ENCODE measurements around the gene B4GALNT1.
"Not testable (repeated sequence)": the region's sequence is repeated elsewhere in the genome, so short reads cannot be mapped to it uniquely, and the experiment has no call there.

Gene B4GALNT1

GRCh38 chr12:57632958-57633840 lies at the start of gene B4GALNT1:
Gene B4GALNT1, minus strand, starts transcription at chr12:57633201. Its CDS starts 1,069 bp downstream, at chr12:57632132.
- no peak for DNase-seq

- DNase-seq: no peak
These were observed 46.7 kb upstream of the B4GALNT1 start for GRCh38 chr12:57679697-57680096.

GRCh38 chr12:57677947-57678346 lies 44.9 kb upstream of the B4GALNT1 start:
- DNase-seq: not testable (repeated sequence)

DNA sequence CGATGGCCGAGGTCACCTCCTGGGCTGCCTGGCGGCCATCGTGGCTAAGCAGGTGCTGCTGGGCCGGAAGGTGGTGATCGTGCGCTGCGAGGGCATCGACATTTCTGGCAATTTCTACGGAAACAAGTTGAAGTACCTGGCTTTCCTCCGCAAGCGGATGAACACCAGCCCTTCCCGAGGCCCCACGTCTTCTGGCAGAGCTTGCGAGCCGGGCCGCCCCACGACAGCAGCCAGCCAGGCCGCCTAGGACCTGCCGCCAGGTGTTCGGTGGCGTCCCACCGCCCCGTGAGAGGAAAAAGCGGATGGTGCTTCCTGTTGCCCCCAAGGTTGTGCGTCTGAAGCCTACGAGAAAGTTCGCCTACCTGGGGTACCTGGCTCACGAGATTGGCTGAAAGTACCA lies 41.7 kb upstream of the B4GALNT1 start:
- DNase-seq: no peak

DNA sequence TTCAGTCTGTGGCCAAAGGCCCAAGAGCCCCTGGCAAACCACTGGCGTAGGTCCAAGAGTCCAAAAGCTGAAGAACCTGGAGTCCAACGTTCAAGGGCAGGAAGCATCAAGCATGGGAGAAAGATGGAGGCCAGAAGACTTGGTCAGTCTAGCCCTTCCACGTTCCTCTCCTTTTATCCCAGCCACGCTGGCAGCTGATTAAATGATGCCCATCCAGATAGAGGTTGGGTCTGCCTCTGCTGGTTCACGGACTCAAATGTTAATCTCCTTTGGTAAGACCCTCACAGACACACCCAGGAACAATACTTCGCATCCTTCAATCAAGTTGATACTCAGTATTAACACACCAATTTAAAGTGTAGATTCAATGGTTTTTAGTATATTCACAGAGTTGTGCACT lies 39.8 kb upstream of the B4GALNT1 start:
- no peak for DNase-seq

DNA sequence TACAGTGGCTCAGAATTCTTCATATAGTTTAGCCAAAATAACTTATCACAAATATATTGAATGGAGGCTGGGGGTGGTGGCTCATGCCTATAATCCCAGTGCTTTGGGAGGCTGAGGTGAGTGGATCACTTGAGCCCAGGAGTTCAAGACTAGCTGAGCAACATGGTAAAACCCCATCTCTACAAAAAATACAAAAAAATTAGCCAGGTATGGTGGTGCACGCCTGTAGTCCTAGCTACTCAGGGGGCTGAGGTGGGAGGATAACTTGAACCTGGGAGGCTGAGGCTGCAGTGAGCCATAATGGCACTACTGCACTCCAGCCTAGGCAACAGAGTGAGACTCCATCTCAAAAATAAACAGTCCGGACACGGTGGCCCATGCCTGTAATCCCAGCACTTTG lies 38.8 kb upstream of the B4GALNT1 start:
- not testable (repeated sequence) for DNase-seq

DNA sequence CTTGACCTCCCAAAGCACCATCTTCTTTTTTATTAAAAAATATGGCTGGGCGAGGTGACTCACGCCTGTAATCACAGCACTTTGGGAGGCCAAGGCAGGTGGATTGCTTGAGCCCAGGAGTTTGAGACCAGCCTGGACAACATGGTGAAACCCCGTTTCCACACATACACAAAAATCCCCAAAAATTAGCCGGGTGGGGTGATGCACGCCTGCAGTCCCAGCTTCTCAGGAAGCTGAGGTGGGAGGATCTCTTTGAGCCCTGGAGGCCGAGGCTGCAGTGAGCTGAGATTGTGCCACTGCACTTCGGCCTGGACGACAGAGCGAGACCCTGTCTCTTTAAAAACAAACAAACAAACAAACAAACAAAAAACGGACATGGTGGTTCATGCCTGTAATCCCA lies 36.7 kb upstream of the B4GALNT1 start:
- DNase-seq: not testable (repeated sequence)

GRCh38 chr12:57666897-57667296 lies 33.9 kb upstream of the B4GALNT1 start:
- DNase-seq: no peak

DNA sequence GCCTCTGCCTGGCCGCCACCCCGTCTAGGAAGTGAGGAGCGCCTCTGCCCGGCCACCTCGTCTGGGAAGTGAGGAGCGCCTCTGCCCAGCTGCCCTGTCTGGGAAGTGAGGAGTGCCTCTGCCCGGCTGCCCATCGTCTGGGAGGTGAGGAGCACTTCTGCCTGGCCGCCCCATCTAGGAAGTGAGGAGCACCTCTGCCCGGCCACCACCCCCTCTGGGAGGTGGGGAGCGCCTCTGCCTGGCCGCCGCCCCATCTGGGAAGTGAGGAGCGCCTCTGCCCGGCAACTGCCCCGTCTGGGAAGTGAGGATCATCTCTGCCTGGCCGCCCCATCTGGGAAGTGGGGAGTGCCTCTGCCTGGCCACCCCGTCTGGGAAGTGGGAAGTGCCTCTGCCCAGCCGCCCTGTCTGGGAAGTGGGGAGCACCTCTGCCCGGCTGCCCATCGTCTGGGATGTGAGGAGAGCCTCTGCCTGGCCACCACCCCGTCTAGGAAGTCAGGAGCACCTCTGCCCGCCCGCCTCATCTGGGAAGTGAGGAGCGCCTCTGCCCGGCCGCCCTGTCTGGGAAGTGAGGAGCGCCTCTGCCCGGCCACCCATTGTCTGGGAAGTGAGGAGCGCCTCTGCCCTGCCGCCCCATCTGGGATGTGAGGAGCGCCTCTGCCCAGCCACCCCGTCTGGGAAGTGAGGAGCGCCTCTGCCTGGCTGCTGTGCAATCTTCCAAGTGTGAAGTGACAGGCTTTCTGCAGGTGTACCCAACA lies 32.2 kb upstream of the B4GALNT1 start:
- DNase-seq: not testable (repeated sequence)

GRCh38 chr12:57661376-57661775 lies 28.4 kb upstream of the B4GALNT1 start:
- DNase-seq: no peak

DNA sequence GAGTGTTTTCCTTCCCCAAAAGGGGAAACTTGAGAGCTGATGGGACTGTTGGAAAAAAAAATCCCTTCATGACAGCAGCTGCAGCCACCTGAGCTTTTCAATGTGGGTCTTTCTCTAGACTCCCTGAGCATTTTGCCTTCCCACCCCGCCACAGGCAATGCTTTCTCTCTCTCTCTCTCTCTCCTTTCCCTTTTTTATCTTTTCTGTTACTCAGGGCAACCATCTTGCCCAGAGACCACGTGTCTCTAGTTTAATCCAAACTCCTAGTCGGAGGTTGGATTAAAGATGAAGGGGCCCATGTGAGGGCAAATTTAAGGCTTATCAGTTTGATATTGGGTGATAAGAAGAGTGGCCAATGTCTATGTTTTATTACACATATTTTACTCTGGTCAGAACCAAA lies 25.9 kb upstream of the B4GALNT1 start:
- DNase-seq: no peak

GRCh38 chr12:57657744-57658143 lies 24.7 kb upstream of the B4GALNT1 start:
- DNase-seq: no peak

DNA sequence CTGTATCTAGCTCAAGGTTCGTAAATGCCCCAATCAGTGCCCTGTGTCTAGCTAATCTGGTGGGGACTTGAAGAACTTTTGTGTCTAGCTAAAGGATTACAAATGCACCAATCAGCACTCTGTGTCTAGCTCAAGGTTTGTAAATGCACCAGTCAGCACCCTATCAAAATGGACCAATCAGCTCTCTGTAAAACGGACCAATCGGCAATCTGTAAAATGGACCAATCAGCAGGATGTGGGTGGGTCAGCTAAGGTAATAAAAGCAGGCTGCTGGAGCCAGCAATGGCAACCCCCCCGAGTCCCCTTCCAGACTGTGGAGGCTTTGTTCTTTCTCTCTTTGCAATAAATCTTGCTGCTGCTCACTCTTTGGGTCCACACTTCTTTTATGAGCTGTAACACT lies 23.4 kb upstream of the B4GALNT1 start:
- not testable (repeated sequence) for DNase-seq

- no peak for DNase-seq
These were observed 22.7 kb upstream of the B4GALNT1 start for GRCh38 chr12:57655541-57656240.

DNA sequence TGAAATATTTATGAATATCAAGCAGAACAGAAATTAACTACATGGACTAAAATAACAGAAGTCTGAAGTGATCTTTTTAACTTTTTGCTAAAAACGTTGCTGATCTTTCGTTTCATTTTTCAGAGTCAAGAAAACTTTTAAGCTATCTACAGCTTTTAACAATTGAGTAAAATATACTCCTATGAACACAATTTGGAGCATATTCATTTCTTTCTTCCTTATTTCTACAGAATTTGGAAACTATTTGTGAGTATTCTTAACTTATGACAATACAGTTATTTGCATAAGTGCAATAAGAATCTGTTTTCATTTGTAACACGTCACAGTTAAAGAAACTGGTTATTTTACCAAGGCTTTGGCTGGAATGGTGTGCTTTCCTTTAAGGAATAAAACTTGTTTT lies 21.0 kb upstream of the B4GALNT1 start:
- no peak for DNase-seq

DNA sequence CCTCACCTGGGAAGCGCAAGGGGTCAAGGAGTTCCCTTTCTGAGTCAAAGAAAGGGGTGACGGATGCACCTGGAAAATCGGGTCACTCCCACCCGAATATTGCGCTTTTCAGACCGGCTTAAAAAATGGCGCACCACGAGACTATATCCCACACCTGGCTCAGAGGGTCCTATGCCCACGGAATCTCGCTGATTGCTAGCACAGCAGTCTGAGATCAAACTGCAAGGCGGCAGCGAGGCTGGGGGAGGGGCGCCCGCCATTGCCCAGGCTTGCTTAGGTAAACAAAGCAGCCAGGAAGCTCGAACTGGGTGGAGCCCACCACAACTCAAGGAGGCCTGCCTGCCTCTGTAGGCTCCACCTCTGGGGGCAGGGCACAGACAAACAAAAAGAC lies 13.7 kb upstream of the B4GALNT1 start:
- DNase-seq: not testable (repeated sequence)

DNA sequence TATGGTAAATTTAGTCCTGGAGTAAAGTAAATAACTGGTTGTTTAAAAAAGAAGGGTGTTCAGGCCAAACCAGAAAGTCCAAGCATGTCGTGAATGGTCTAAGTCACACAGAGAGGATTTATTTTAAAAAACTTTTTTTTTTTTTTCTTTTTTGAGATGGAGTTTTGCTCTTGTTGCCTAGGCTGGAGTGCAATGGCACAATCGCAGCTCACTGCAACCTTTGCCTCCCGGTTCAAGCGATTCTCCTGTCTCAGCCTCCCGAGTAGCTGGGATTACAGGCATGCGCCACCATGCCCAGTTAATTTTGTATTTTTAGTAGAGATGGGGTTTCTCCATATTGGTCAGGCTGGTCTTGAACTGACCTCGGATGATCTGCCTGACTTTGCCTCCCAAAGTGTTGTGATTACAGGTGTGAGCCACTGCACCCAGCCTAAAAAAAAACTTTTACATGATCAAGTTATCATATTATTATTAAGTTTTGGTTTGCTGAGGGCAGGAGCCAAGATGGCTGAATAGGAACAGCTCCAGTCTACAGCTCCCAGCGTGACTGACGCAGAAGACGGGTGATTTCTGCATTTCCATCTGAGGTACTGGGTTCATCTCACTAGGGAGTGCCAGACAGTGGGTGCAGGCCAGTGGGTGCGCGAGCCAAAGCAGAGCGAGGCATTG lies 13.1 kb upstream of the B4GALNT1 start:
- DNase-seq: not testable (repeated sequence)

DNA sequence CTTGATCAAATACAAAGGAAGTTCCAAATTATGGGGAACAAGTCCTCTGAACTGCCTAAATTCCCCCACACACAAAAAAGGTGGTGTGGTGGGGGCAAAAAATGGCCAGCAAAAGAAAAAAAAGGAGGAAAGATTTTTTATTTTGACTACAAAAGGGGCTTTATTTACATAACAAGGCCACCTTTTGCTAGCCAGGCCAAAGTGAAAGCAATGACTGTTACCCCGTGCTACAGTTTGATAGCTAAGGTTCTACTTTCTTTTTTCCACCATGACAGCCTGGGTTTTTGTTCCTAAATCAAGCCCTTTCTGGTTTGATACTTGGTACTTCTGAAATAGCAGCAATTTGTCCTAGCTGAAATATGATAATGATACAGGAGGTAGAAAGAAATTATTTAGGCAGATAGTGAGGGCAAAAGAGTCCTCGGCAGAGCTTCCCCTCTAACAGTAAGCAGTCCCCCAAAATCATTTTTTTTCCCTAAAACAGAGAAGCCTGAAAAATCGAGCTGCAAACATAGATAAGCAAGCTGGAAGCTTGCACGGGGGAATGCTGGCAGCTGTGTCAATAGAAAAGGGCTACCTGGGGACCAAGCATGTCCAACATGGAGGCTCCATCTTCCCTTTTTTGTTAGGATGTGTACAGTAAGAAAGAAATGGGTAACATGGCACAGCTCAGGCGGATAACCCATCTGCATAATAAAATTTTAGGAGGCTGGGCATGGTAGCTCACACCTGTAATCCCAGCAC lies 8.9 kb upstream of the B4GALNT1 start:
- DNase-seq: no peak

DNA sequence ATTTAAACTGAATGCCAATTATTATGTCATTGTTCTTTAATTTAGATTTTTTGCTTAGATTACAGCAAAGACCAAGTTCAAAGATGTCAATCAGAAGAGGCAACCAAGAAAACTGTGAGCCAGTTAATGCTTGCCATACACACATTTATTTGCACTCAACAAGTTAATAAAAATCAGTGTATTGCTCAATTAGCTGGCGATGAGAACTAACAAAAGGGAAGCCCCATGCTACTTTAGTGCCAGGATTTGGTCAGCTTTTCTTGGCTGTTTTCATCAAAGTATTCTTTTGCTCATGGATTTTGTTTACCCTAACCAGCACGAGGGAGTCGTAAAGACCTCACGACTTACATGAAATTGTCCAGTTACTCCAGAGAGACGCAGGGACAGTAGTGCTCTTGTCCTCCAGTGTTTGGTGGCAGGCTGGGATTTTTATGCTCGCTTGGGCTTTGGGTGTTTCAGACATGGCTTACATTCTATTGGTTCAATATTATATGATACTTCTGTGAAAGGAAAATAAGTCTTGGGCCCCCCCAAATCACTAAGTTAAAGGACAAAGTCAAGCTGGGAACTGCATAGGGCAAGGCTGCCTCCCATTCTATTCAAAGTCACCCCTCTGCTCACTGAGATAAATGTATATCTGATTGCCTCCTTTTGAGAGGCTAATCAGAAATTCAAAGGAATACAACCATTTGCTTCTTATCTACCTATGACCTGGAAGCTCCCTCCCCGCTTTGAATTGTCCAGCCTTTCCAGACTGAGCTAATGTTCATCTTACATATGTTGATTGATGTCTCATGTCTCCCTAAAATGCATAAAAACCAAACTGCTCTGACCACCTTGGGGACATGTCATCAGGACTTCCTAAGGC lies 7.4 kb upstream of the B4GALNT1 start:
- DNase-seq: no peak

DNA sequence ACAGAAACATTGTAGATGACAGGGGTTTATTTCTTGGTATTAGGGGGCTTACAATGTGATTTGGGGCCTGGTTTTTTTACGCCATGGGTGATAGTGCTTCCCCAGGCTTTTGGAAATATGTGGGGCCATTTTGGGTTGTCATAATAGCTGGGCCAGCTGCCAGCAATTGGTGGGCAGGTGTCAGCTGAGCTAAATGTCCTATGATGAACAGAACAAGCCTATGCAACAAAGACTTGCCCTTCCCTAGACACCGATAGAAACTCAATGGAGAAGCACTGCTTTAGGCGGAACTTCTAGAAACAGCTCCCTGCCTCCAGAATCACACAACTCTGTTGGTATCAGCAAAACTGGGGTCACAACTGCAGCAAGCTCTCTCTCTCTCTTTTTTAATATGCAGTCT lies 5.1 kb upstream of the B4GALNT1 start:
- no peak for DNase-seq

- DNase-seq: no peak
These were observed 4.4 kb upstream of the B4GALNT1 start for GRCh38 chr12:57637364-57637763.
